ENCODE results near the gene FLNA. TPM values are rescaled to one million over a fixed set of nuclear protein-coding genes. Genes with fewer than 3 reads are reported as not detected.

The FLNA gene
- total RNA-seq, 5 donors from 2014 or later (not counting 1 experiment from before 2014, with no cell fraction given), result 893 to 1,483 (median 1,268) TPM

GRCh38 chrX:154309041-154309775 is 65.2 kb downstream of the FLNA start:
- Mint-ChIP-seq H3K9me3 (no peaks in the 10 kb centered on the region), H3K4me3 (peak overlapping the region in 1 of 3 donors; percentile 41), H3K27me3 (peaks cover 0 to 9% of the 10 kb centered on the region in 2 donors), H3K27ac (no peak overlapping the region), H3K4me1 (peaks cover 30 to 56% (median 34%) of the 10 kb centered on the region in 3 donors), H3K36me3 (no peaks in the 10 kb centered on the region)
- CTCF ChIA-PET, result interaction anchor here (0.6 to 1.5 kb wide), 3 partner anchors 9 to 217 kb away, joined by 3 to 4 read pairs (median 4); no protein-coding TSS in a partner anchor
- no peaks in the 10 kb centered on the region for H3K9me3 ChIP-seq
- H3K4me1 ChIP-seq (ENCODE audit: control insufficient read depth in 1 of 2, extremely low read depth in 1 of 2, insufficient read depth in 2 of 2, low read length in 2 of 2), result peaks cover 5 to 47% of the 10 kb centered on the region in 2 experiments
- WGBS (ENCODE audit: insufficient coverage), result 93% methylated on average over 3 of the region's 16 CpGs
- H3K27ac ChIP-seq (ENCODE audit: low read length), result no peak overlapping the region
- no peak for DNase-seq
- no peak overlapping the region for H3K4me3 ChIP-seq (ENCODE audit: control insufficient read depth in 1 of 2, extremely low read depth in 1 of 2, low read length in 1 of 2)
- POLR2A ChIA-PET, result interaction anchor here in 1 of 2 donors (1.2 kb wide), 1 partner anchor 174 kb away, joined by 3 read pairs; no protein-coding TSS in a partner anchor
- no peaks in the 10 kb centered on the region for H3K36me3 ChIP-seq (ENCODE audit: control insufficient read depth in 2 of 2, extremely low read depth in 1 of 2, insufficient read depth in 1 of 2, low read length in 1 of 2)
- H3K27me3 ChIP-seq (replicated peaks in 1 of 2; ENCODE audit: control insufficient read depth in 2 of 2, extremely low read depth in 1 of 2, insufficient read depth in 2 of 2, low read length in 1 of 2), result no peaks in the 10 kb centered on the region
- ATAC-seq (replicated peaks in 1 of 4), result no peak

GRCh38 chrX:154308108-154308946 is 66.1 kb downstream of the FLNA start:
- WGBS (ENCODE audit: insufficient coverage), result 0% methylated on average over 2 of the region's 9 CpGs

GRCh38 chrX:154307202-154307601 is 67.2 kb downstream of the FLNA start:
- Histone ChIP-seq H3K27me3 (replicated peaks in 1 of 2; ENCODE audit: control insufficient read depth in 2 of 2, extremely low read depth in 1 of 2, insufficient read depth in 2 of 2, low read length in 1 of 2) (no peaks in the 10 kb centered on the region), H3K4me1 (ENCODE audit: control insufficient read depth in 1 of 2, extremely low read depth in 1 of 2, insufficient read depth in 2 of 2, low read length in 2 of 2) (peaks cover 5 to 33% of the 10 kb centered on the region in 2 experiments), H3K4me3 (ENCODE audit: control insufficient read depth in 1 of 2, extremely low read depth in 1 of 2, low read length in 1 of 2) (no peak overlapping the region), H3K36me3 (ENCODE audit: control insufficient read depth in 2 of 2, extremely low read depth in 1 of 2, insufficient read depth in 1 of 2, low read length in 1 of 2) (no peaks in the 10 kb centered on the region), H3K9me3 (no peaks in the 10 kb centered on the region), H3K27ac (ENCODE audit: low read length) (no peak overlapping the region)
- H3K4me3 Mint-ChIP-seq, result peak overlapping the region in 1 of 3 donors; percentile 41
- DNase-seq (no peak), ATAC-seq (replicated peaks in 1 of 4) (no peak)
- H3K4me1 Mint-ChIP-seq, result peaks cover 18 to 40% (median 26%) of the 10 kb centered on the region in 3 donors
- H3K9me3 Mint-ChIP-seq, result no peaks in the 10 kb centered on the region
- CTCF ChIA-PET, result no interaction called here
- no peaks in the 10 kb centered on the region for H3K36me3 Mint-ChIP-seq
- H3K27me3 Mint-ChIP-seq, result peaks cover 0 to 12% of the 10 kb centered on the region in 2 donors
- H3K27ac Mint-ChIP-seq, result no peak overlapping the region
- no CpG with 5 or more reads among the region's 6 CpGs for WGBS (ENCODE audit: insufficient coverage)
- POLR2A ChIA-PET, result no interaction called here

More at GRCh38 chrX:154308108-154308946, 66.1 kb downstream of the FLNA start:
- H3K4me1 Mint-ChIP-seq, result peaks cover 25 to 50% (median 31%) of the 10 kb centered on the region in 3 donors
- H3K27ac ChIP-seq (ENCODE audit: low read length), result no peak overlapping the region
- DNase-seq (peak; percentile 48 to 84 (median 71)), ATAC-seq (replicated peaks in 1 of 4) (peak; percentile 61 to 87 (median 79))
- no peaks in the 10 kb centered on the region for H3K9me3 ChIP-seq
- peaks cover 0 to 12% of the 10 kb centered on the region in 2 donors for H3K27me3 Mint-ChIP-seq
- H3K4me3 ChIP-seq (ENCODE audit: control insufficient read depth in 1 of 2, extremely low read depth in 1 of 2, low read length in 1 of 2), result no peak overlapping the region
- H3K36me3 ChIP-seq (ENCODE audit: control insufficient read depth in 2 of 2, extremely low read depth in 1 of 2, insufficient read depth in 1 of 2, low read length in 1 of 2), result no peaks in the 10 kb centered on the region
- peak overlapping the region; percentile 42 to 49 for H3K27ac Mint-ChIP-seq
- POLR2A ChIA-PET, result no interaction called here
- H3K4me1 ChIP-seq (ENCODE audit: control insufficient read depth in 1 of 2, extremely low read depth in 1 of 2, insufficient read depth in 2 of 2, low read length in 2 of 2), result peaks cover 5 to 43% of the 10 kb centered on the region in 2 experiments
- CTCF ChIA-PET, result interaction anchor here (0.6 to 1.5 kb wide), 6 partner anchors 9 to 624 kb away, joined by 3 to 4 read pairs (median 3); no protein-coding TSS in a partner anchor
- H3K4me3 Mint-ChIP-seq, result peak overlapping the region in 1 of 3 donors; percentile 41
- no peaks in the 10 kb centered on the region for H3K36me3 Mint-ChIP-seq
- H3K27me3 ChIP-seq (replicated peaks in 1 of 2; ENCODE audit: control insufficient read depth in 2 of 2, extremely low read depth in 1 of 2, insufficient read depth in 2 of 2, low read length in 1 of 2), result no peaks in the 10 kb centered on the region
- H3K9me3 Mint-ChIP-seq, result no peaks in the 10 kb centered on the region

GRCh38 chrX:154305541-154306205 is 68.8 kb downstream of the FLNA start:
- no peaks in the 10 kb centered on the region for H3K9me3 Mint-ChIP-seq
- Histone ChIP-seq H3K4me1 (ENCODE audit: control insufficient read depth in 1 of 2, extremely low read depth in 1 of 2, insufficient read depth in 2 of 2, low read length in 2 of 2) (peaks cover 5 to 23% of the 10 kb centered on the region in 2 experiments), H3K4me3 (ENCODE audit: control insufficient read depth in 1 of 2, extremely low read depth in 1 of 2, low read length in 1 of 2) (no peak overlapping the region), H3K27me3 (replicated peaks in 1 of 2; ENCODE audit: control insufficient read depth in 2 of 2, extremely low read depth in 1 of 2, insufficient read depth in 2 of 2, low read length in 1 of 2) (no peaks in the 10 kb centered on the region), H3K27ac (ENCODE audit: low read length) (no peak overlapping the region), H3K36me3 (ENCODE audit: control insufficient read depth in 2 of 2, extremely low read depth in 1 of 2, insufficient read depth in 1 of 2, low read length in 1 of 2) (no peaks in the 10 kb centered on the region), H3K9me3 (no peaks in the 10 kb centered on the region)
- ChIA-PET CTCF (interaction anchor here in 1 of 2 donors (0.7 kb wide), 1 partner anchor 10 kb away, joined by 3 read pairs; no protein-coding TSS in a partner anchor), POLR2A (no interaction called here)
- DNase-seq, result no peak
- H3K27me3 Mint-ChIP-seq, result peaks cover 0 to 3% of the 10 kb centered on the region in 2 donors
- H3K4me3 Mint-ChIP-seq, result no peak overlapping the region
- no peaks in the 10 kb centered on the region for H3K36me3 Mint-ChIP-seq
- peaks cover 15 to 31% (median 18%) of the 10 kb centered on the region in 3 donors for H3K4me1 Mint-ChIP-seq
- ATAC-seq (replicated peaks in 1 of 4), result no peak
- WGBS (ENCODE audit: insufficient coverage), result 89% methylated on average over 4 of the region's 11 CpGs
- H3K27ac Mint-ChIP-seq, result no peak overlapping the region

GRCh38 chrX:154304846-154305245 is 69.6 kb downstream of the FLNA start:
- Histone ChIP-seq H3K9me3 (no peaks in the 10 kb centered on the region), H3K27ac (ENCODE audit: low read length) (no peak overlapping the region), H3K4me1 (ENCODE audit: control insufficient read depth in 1 of 2, extremely low read depth in 1 of 2, insufficient read depth in 2 of 2, low read length in 2 of 2) (peaks cover 5 to 23% of the 10 kb centered on the region in 2 experiments), H3K27me3 (replicated peaks in 1 of 2; ENCODE audit: control insufficient read depth in 2 of 2, extremely low read depth in 1 of 2, insufficient read depth in 2 of 2, low read length in 1 of 2) (no peaks in the 10 kb centered on the region), H3K4me3 (ENCODE audit: control insufficient read depth in 1 of 2, extremely low read depth in 1 of 2, low read length in 1 of 2) (no peak overlapping the region), H3K36me3 (ENCODE audit: control insufficient read depth in 2 of 2, extremely low read depth in 1 of 2, insufficient read depth in 1 of 2, low read length in 1 of 2) (no peaks in the 10 kb centered on the region)
- Mint-ChIP-seq H3K27me3 (peaks cover 0 to 7% of the 10 kb centered on the region in 2 donors), H3K4me1 (peaks cover 15 to 31% (median 18%) of the 10 kb centered on the region in 3 donors), H3K9me3 (no peaks in the 10 kb centered on the region), H3K36me3 (no peaks in the 10 kb centered on the region), H3K4me3 (no peak overlapping the region), H3K27ac (no peak overlapping the region)
- ChIA-PET POLR2A (no interaction called here), CTCF (no interaction called here)
- WGBS (ENCODE audit: insufficient coverage), result no CpG with 5 or more reads among the region's 10 CpGs
- ATAC-seq (replicated peaks in 1 of 4), result no peak
- no peak for DNase-seq

- Histone ChIP-seq H3K27ac (ENCODE audit: low read length) (no peak overlapping the region), H3K4me3 (ENCODE audit: control insufficient read depth in 1 of 2, extremely low read depth in 1 of 2, low read length in 1 of 2) (no peak overlapping the region), H3K36me3 (ENCODE audit: control insufficient read depth in 2 of 2, extremely low read depth in 1 of 2, insufficient read depth in 1 of 2, low read length in 1 of 2) (no peaks in the 10 kb centered on the region), H3K4me1 (ENCODE audit: control insufficient read depth in 1 of 2, extremely low read depth in 1 of 2, insufficient read depth in 2 of 2, low read length in 2 of 2) (peaks cover under 1 to 13% of the 10 kb centered on the region in 2 experiments), H3K27me3 (replicated peaks in 1 of 2; ENCODE audit: control insufficient read depth in 2 of 2, extremely low read depth in 1 of 2, insufficient read depth in 2 of 2, low read length in 1 of 2) (no peaks in the 10 kb centered on the region), H3K9me3 (no peaks in the 10 kb centered on the region)
- CTCF ChIA-PET, result no interaction called here
- ATAC-seq (replicated peaks in 1 of 4), result no peak
- Mint-ChIP-seq H3K27me3 (peaks cover 0 to 7% of the 10 kb centered on the region in 2 donors), H3K27ac (no peak overlapping the region), H3K4me3 (no peak overlapping the region), H3K36me3 (no peaks in the 10 kb centered on the region), H3K9me3 (no peaks in the 10 kb centered on the region), H3K4me1 (peaks cover 11 to 30% (median 12%) of the 10 kb centered on the region in 3 donors)
- POLR2A ChIA-PET, result no interaction called here
- no peak for DNase-seq
- WGBS (ENCODE audit: insufficient coverage), result 93% methylated on average over 2 of the region's 8 CpGs
Measured at GRCh38 chrX:154303476-154303875, 71.0 kb downstream of the FLNA start.
